NCI-H2107 (cell line): ENCODE results near the gene NANOS2.

Source experiments
- DNase-seq: peaks from one replicate; lab custom pipeline; 2025; lab: John Stamatoyannopoulos, UW

Gene NANOS2

DNA sequence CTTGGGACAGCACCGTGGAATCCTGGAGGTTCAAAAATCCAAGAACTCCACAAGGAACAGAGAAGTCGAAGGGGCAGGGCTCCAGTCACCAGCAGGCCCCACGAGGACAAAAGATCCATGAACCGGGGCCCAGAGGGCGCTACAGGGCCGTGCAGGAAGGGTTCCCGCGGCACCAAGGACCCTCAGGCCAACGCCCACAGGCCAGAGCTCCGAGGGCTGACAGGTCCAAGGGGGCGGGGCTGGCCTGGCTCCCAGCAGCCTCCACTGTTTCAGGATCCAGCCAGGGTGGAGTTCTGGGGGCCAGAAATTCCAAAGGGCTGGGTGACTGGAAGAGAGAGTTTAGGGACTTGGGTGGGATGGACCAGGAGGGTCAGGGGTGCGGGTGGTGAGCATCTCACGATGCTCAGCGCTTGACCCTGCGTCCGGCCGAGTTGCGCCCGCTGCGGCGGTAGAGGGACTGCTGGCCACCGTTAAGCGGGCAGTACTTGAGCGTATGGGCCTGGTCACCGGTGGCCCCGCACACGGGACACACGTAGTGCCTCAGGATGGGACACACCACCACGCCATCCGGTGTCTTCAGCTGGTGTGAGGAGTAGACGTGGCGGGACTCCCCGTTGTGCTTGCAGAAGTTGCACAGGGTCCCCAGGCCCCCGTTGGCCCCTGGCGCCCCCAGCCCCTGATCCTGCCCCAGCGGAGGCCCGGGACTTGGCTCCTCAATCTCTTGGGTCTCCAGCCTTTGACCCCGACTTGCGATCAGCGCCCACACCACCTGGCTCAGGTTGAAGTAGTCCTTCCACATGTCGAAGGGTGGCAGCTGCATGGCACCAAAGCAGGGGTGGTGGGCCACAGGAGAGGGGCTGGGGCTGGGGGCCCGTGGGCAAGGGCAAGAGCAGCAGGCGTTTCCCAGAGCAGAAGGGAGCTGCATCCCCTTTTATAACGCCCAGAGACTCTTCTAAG, at the start of gene NANOS2:
NANOS2 (minus strand) TSS at position 905 of the 957 bp plus-strand sequence; CDS start at position 820, 85 bp downstream.
- no peak for DNase-seq

DNA sequence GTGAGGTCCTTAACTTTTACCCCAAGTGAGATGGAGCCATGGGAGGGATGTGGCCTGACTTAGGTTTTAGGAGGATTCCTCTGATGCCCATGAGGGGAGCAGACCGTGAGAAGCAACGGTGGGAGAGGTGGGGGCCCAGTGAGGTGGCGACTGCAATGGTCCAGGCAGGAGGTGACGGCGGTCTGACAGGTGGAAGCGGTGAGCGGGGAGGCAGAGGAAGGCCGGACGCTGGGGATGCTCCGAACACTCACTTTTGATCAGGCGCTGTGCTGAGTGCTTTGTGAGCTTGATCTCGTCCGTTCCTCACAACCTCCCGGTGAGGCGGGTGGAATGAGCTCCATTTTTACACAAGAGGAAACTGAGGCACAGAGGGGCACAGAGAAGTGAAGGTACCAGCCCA, 47.4 kb upstream of the NANOS2 start:
- no peak for DNase-seq

DNA sequence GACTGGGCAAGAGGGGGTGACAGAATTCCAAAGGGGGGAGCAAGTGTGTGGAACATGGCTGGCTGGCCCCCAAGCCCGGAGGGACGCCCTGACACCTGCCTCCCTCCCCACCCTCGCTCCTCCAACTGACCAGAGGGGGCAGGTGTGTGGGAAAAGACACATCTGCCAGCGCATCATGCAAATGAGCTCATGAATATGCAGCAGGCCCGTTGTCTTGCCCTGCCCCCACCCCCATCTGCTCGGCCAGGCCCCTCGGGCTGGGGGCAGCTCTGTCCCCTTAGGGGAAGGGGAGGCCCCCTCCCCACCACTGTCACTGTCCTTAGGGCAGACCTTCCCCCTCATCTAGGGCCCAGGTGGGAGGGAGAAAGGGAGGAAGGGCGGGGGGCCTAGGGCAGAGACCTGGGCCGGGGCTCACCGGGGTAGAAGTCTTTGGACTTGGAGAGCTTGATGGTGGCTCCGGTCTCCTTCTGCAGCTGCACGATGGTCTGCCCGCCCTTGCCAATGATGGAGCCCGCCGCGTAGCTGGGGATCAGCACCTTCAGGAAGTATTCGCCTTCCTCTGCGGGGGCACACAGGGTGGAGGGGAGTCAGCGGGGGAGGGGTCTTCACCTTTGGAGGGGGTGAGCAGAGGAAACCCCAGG, 46.1 kb upstream of the NANOS2 start:
- no peak for DNase-seq

DNA sequence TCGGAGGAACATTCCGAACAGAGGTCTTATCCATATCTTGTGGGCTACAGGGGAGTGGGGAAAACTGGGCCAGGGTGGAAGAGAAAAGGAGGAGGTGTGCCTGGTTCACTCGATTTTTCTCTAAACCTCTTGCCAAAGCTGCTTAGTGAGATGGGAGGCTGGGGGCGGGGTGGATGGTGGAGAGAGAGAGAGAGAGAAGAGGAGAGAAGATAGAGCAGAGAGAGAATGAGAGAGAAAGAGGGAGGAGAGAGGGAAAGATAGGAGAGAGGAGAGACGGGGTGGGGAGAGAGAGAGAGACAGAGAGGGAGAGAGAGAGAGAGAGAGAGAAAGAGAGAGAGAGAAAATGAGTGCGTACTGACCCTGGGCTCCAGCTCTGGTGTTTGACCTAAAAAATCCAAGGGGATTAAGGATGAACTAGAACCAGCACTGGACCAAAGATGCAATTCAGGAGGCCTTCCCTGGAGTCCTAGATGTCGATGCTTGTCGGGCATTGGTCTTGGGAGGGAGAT, 45.0 kb upstream of the NANOS2 start:
- no peak for DNase-seq

DNA sequence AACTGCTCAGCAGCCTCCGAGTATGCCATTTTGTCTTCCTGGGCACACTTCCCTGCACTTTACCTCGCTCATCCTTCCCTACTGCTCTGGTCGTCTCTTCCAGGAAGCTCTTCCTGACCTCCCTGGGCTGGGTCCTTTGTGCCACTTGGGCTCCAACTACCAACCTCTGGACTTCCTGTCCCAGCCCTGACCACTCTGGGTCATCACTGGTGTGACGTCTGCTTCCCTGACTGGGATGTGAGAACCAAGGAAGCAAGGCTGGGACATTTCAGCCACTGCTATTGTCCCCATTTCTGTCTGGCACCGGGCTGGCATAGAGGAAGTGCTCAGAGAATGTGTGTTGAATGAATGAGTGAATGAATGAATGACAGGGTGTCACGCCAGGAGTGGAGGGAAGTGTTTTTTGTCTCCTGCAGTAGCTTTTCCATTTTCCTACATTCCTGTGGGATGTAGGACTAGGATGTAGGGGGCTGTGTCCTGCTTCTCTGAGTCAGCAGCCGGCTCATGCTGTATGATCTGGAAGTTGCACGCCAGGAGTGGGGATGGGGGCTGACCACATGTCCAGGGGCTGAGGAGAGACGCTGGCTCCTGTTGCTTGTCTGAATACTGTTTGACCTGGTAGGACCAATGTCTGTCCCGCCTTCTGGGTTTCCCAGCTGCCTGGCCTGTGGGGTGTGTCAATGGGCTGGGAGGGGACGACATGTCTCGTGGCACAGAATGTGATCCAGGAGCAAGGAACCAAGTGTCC, 44.4 kb upstream of the NANOS2 start:
- no peak for DNase-seq

DNA sequence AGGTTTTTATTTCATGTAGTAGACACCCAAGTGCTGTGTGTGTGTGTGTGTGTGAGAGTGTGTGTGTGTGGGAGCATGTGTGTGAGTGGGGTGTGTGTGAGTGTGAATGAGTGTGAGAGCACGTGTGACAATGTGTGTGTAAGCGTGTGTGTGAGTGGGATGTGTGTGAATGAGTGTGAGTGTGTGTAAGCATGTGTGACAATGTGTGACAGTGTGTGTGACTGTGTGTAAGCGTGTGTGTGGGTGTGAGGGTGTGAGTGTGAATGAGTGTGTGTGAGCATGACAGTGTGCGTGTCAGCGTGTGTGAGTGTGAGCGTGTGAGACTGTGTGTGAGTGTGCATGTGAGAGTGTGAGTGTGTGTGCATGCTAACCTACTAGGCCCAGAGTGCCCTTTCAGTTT, 43.7 kb upstream of the NANOS2 start:
- DNase-seq = no peak

DNA sequence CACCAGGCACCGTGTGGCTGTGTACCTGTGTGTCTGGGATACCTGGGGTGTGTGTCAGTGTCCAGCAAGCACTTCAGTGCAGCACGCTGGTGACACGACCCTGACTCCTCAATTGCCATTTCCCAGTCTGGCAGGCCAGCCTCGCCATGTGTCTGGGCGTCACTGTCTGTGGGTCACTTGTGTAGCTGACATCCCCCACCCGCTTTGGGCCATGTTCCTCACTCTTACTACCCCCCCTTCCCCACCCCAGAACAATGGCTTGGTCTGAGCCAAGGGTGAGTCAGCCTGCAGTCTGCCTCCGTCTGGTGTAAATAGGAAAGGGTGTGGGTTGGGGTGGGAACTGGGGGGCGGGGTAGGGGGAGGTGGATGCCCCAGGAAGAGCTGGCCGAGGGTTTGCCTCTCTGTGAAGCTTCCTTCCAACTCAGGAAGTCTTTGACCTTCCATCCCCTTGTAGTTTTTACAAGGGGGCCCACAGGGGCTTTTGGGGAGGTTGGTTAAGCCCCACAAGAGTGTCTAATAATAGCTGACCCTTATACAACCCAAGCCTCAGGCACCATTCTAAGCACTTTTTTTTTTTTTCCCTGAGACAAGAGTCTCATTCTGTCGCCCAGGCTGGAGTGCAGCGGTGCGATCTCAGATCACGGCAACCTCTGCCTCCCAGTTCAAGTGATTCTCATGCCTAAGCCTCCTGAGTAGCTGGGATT, 41.5 kb upstream of the NANOS2 start:
- no peak for DNase-seq

DNA sequence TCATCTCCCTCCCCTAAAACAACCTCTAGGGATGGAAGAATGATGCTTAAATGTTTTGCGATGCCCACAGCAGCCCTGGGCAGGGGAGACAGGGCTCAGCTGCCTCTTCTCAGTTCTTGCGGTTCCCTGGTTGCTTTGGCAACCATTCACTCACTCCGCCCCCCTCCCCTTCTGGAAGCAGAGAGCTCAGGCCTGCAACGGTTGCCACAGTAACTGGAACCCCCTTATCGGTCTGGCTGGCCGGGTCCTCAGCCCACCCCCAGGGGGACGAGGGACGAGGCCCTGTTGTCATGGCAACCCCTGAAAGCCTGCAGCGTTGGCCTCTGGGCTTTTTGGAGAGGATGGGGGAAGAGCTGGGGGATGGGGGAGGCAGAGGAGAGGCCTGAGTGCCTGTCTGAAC, 39.6 kb upstream of the NANOS2 start:
- DNase-seq = no peak

DNA sequence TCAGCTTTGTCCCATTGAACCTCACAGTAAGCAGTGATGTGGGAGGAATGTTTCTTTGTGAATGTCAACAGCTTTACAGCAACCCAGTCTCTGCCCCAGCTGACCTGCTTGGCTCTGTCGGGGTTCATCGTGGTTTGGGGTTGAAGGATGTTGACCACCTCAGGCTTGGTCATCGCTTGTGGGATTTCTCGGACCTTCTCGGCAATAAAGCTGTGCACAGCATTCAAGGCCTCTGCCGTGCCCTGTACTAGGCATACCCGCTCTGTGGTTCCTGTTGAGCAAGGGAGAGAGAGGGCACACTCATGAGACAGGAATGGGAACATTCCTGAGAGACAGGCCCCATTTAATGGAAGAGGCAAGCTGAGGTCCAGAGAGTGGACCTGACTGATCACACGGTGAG, 39.1 kb upstream of the NANOS2 start:
- no peak for DNase-seq

DNA sequence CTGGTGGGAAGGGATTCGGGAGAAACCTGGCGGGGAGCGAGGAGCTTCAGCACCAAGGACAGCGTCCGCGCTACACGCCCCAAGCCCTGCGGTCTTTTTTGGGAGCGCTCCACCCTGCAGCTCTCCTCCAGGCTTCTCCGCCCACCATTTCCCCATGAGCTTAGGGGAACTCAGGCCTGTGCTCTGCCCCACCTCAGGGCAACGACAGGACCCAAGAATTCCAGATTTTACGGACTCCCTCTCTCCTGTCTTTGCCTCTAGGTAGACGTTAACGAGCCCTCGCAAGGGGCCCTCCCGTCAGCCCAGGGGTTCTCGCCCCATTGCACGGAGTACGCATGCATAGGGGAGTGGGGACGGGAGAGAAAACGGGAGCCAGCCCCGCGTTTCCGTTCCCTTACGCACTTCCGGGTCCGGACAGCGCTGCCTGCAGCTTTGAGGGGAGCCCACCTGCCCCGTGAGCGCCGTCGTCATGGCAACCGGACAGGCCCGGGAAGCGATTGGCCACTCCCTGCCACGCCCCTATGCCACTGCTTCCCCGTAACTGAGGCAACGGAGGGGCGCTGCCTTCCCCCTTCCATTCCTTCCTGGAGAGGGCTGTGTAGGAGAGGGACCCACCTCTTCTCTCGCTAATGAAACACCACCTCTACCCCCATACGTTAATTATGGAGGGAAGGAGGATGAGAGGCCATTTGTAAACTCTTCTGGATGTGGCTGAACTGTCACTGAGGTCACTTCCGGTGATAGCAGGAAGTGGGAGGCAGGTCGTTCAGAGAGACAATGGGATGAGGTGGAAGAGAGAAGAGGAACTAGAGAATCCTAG, 38.3 kb upstream of the NANOS2 start:
- DNase-seq = no peak

DNA sequence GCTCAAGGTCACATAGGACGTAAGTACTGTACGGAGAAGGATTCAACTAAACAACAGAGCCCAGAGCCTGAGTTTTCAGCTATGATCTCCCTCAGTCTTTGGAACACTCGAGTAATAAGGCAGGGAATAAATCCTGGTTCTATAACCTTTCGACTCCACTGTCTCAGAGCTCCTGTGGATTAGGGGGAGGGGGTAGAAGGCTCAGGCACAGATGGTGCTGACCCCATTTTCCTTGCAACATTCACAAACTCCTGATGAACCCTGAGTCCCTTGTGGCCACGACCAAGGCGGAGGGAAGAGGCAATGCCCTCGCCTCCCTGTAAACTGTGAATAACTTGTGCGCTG, 37.7 kb upstream of the NANOS2 start:
- no peak for DNase-seq

DNA sequence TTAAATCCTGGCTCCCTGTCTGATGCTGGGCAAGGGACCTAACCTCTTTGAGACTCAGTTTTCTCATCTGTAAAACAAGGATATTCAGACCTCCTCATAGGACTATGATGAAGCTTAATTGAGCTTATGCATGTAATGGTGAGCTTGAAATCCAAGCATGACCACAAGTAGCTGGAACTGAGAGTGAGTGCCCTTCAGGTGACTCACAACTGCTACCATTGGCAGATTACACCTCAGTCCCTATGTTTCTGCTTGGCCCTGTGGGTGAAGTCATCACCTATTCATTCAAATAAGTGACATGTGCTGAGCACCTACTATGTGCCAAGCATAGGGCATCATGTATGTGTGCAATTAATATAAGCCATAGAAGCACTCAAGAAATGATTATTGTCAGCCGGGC, 33.3 kb upstream of the NANOS2 start:
- DNase-seq = no peak

DNA sequence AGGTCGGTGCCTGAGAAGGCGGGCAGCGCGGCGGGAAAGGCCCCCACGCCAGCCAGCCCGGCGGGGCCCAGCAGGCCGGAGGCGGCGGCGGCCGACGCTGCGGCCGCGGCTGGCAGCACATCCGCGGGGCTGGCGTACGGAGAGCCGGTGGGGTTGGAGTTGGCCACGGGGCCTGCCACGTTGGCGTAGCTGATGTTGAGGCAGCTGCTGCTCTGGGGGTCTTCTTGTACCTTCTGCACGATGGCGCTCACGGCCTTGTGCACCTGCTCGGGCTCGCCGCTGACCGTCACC, 25.9 kb upstream of the NANOS2 start:
- no peak for DNase-seq

DNA sequence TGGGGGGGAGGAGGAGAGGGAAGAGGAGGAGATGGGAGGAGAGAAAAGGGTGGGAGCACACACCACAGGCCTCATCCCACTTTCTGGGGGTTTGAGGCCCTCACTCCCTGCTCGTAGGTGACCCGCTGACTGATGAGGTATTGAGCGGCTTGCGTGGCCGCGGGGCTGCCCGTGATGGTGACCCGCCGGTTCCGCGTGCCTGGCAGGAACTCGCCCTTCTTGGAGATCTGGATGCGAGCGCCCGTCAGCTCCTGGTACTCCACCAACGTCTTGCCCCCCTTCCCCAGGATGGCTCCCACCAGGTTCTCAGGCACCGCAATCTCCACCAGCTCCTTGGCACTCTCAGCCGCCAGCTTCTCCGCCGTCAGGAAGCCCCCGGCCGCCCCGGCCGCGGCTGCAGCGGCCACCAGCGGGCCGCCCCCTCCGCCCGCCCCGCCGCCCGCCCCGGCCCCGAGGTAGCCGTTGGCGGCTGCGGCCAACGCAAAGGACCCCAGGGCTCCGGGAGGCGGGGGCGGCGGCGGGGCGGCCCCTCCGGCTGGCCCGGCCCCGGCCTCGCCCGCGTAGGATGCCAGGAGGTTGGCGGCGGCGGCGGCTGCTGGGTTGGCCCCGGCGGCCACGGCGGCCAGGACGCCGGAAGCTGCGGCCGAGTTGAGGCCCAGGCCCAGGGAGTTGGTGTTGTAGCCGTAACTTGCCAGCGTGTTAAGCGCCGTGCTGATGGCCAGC, 25.4 kb upstream of the NANOS2 start:
- no peak for DNase-seq

DNA sequence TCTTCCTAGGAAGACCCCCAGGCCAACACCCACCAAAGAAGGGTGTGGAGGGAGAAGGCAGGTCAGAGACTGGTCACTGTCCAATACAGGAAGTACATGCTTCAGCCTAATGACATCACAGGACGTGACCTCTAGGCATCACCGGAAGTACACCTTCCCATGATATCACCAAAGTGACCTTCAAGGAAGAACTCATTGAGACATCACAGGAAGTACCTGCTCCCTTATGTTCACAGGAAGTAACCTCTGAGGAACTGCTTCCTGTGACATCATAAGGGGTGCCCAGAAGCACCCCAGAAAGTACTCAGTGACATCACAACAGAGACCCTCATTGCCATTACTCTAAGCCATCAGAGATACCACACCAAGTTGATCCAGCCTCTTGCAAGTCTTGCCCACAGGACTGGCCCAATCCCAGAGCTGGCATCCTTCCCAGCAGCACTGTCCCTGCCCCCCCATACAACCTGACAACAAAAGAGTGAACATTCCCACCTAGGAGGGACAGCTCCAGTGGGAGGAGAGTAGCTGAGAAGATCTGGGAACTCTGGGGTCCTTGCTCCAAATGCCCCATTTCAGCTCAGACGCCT, 24.2 kb upstream of the NANOS2 start:
- no peak for DNase-seq

DNA sequence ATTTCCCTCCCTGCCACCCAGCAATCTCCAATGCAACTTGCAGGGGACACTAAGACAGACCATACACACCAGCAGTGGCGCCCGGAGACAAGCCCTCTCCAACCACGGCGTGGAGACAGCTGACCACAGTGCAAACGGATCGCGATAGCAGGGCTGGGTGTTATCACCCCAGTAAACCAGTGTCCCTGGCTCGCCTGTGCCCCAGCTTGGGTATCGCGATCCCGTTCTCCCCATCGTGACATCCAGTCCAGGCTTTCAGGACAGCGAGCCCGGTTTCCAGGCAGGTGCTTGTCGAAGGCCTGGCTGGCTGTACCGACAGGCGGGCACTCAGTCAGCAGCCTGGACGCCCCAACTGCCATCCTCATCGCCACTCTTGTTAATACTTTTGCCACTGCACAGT, 20.7 kb upstream of the NANOS2 start:
- DNase-seq = no peak

DNA sequence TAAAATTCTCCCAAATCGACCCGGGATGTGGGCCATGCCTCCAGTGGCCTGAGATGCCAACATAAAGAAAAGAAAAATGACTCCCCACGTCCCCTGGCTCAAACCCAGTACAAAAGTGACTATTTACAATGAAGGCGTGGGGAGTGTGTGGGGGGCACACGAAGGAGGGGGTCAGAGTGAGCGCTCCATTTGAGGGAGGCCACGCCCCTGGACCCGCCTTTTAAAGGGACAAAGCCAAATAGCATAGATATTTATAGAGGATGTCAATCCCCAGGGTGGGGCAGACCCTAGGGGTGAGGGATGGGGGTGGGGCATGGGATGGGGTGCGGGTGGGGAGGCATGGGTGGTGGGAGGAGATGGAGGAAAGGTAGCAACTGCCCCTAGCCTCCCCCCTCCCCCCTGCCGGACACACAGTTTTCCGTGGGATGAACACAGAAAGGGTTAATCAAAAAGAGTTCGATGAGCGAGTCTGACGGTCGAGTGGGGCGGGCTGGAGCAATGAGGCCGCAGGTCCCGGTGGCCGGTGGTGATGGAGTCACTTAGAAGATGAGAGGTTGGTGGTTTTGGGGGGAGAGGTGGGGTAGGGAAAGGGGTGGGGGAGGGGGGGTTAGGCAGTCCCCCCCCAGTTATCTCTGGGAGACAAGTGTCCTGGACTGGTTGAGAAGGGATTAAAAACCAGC, 20.1 kb upstream of the NANOS2 start:
- DNase-seq = no peak

DNA sequence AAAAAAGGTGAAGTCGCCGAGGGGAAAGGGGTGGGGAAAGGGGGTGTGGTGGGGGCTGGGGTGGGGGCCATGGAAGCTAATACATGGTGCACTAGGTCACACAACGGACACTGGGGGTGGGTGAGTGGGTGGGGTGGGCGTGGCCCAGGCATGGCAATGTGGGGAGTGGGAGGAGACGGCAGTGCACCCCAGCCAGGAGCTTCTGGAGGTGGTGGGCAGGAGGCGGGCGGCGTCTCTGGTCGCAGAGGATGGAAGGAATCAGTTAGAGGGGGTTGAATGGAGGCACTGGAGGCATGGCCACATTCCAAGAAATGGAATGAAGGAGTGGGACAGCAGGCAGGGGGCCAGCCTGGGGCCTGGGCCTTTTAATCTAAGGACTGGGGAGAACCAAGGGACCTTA, 19.2 kb upstream of the NANOS2 start:
- no peak for DNase-seq

DNA sequence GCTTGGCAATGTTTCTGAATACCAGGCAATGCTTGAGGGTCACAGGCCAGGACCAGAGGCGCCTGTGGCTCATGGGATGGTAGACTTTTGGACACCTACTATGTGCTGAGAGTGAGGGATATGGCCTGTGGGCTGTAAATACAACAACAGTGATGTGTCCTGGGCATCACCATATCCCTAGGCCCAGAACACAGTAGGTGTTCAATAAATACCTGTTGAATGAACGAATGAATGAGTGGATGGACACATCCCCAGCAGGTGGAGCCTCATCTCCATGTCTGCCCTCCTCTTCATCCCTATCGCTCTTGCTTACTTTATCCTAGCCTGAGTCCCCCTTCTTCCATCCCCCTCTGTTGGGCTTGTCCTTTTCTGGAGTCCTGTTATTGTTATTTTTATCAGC, 16.5 kb upstream of the NANOS2 start:
- DNase-seq = no peak

DNA sequence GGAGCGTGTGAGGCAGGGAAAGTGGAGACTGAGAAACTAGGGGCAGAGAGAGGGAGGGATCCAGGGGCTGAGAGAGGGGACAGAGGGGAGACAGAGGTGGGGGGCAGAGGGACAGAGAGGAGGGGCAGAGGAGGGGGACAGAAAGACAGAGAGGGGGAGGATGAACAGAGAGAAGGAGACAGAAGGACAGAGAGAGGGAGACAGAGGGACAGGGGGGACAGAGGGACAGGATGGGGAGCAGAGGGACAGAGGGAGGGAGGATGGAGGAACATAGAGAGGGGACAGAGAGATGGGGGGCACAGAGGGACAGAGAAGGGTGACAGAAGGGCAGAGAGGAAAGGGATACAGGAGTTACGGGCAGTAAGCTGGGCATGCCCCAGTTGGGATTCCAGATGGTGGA, 14.7 kb upstream of the NANOS2 start:
- DNase-seq = no peak
